GM21423 (cell line): ENCODE measurements around the gene BPIFB2.

Experiments
- ATAC-seq: cut with Tn5 transposase; IDR thresholded peaks from one replicate; pipeline ENCODE4 v1.9.1; 2021; ENCODE audit warnings: mild to moderate bottlenecking, moderate library complexity; ENCODE audit not compliant: unreplicated experiment

The BPIFB2 gene

GRCh38 chr20:33065785-33066184, 58.3 kb downstream of the BPIFB2 start:
- ATAC-seq, result no peak

GRCh38 chr20:33067806-33068205, 60.3 kb downstream of the BPIFB2 start:
- no peak for ATAC-seq

GRCh38 chr20:33068251-33068939, 60.9 kb downstream of the BPIFB2 start:
- no peak for ATAC-seq

GRCh38 chr20:33069673-33070072, 62.2 kb downstream of the BPIFB2 start:
- ATAC-seq, result no peak

GRCh38 chr20:33070111-33071053, 62.9 kb downstream of the BPIFB2 start:
- ATAC-seq, result no peak

- no peak for ATAC-seq
Observed at GRCh38 chr20:33071198-33071597, 63.7 kb downstream of the BPIFB2 start.

GRCh38 chr20:33072362-33072761, 64.9 kb downstream of the BPIFB2 start:
- ATAC-seq, result no peak

- no peak for ATAC-seq
Observed at GRCh38 chr20:33072813-33073212, 65.3 kb downstream of the BPIFB2 start.
